Stimulated activated naive CD8-positive, alpha-beta T cell treated with anti-CD3 and anti-CD28 coated beads, Interleukin-15, Interleukin-2, amounts not matched to agents 100 ng/mL and 50 ng/mL, for 24 hours (primary cell): ENCODE data around the gene POTEF.
"Not testable (repeated sequence)": the region's sequence is repeated elsewhere in the genome, so short reads cannot be mapped to it uniquely, and the experiment has no call there.

Source experiments
- H3K27ac Mint-ChIP-seq: one replicate; pipeline ENCODE4 v1.8.0; 2021; ENCODE audit warnings: mild to moderate bottlenecking, mixed read lengths
- H3K27me3 Mint-ChIP-seq: one replicate; pipeline ENCODE4 v1.8.0; 2021; ENCODE audit warnings: mixed read lengths
- H3K36me3 Mint-ChIP-seq: one replicate; pipeline ENCODE4 v1.8.0; 2021; ENCODE audit warnings: low read depth, mixed read lengths
- H3K4me1 Mint-ChIP-seq: one replicate; pipeline ENCODE4 v1.8.0; 2021; ENCODE audit warnings: low read depth, mixed read lengths
- H3K4me3 Mint-ChIP-seq: one replicate; pipeline ENCODE4 v1.8.0; 2021; ENCODE audit warnings: mild to moderate bottlenecking, mixed read lengths
- H3K9me3 Mint-ChIP-seq: one replicate; pipeline ENCODE4 v1.8.0; 2021; ENCODE audit warnings: mixed read lengths

POTEF gene

DNA sequence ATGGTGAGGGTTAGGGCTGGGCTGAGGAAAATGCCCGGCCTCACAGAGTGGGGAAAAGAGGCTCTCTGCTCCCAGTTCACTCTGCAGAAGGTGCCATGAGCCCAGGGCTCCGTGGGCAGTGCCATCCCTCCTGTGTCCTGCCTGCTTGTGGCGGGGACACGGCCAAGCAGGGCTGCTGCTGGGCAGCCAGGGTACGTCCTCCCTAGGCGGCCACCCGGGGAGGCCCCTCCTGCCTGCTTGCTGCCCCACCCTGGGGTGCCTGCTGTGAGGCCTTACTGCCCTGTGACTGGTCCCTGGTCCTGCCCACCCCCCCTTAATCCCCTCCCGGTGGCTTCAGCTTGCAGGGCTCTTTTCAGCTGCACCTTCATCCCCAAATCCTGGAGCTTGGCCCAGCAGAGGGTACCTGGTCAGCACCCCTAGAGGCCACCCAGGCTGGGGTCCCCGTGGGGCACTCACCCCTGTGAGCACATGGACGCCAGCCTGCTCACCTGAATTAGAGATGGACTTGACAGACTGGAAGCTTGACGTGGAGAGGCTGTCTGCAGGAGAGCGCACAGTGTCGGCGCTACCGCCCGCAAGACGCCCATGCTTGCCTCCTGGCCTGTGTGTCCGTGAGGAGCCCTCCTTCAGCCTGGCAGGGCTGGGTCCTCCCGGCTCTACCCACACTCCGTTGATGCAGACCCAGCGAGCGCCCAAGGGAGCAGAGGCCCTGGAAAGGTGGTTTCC, 12.8 kb upstream of the POTEF start:
- not testable (repeated sequence) for H3K36me3 Mint-ChIP-seq, H3K4me3 Mint-ChIP-seq, H3K27ac Mint-ChIP-seq, H3K9me3 Mint-ChIP-seq
- H3K4me1 Mint-ChIP-seq, result peaks cover 12% of the 10 kb centered on the region
- peaks cover 12% of the 10 kb centered on the region for H3K27me3 Mint-ChIP-seq

DNA sequence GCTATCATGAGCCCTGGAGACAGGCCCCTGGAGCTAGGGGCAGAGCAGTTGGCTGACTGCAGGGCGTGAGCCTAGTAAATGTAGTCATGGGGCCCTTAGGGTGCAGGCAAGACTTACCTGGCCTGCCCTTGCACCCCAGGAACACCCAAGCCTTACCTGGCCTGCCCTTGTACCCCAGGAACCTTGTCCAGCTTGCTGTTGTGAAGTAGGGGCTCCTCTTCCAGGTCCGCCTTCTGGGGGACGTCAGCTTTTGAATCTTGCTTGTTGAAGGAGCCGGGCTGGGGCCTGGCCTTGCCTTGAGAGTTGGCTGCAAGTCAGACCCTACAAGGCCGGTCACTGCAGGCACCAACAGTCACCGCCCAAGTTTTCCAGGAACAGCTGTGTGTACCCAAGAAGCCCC, 12.0 kb upstream of the POTEF start:
- H3K4me3 Mint-ChIP-seq, H3K27me3 Mint-ChIP-seq, H3K36me3 Mint-ChIP-seq, H3K9me3 Mint-ChIP-seq, H3K27ac Mint-ChIP-seq: not testable (repeated sequence)
- H3K4me1 Mint-ChIP-seq, result peaks cover 12% of the 10 kb centered on the region

DNA sequence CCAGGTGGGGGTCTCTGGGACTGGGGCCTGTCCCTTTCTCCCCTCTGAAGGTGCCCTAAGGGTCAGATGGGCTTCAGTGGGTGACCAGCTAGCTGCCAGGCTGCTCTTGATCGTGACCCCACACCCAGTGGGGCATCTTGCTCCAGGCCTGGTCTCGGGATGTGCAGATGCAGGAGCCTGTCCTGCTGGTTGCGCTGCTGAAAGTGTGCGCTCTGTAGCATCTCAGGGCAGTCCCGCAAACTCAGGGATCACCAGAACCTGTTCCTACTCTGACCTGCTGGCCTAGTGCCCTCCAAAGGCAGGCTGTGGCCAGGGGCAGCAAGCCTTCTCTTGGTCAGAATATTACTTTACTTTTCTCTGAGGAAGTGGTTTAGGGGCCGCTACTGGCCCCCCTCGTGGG, 11.5 kb upstream of the POTEF start:
- not testable (repeated sequence) for H3K27ac Mint-ChIP-seq, H3K4me3 Mint-ChIP-seq, H3K9me3 Mint-ChIP-seq, H3K36me3 Mint-ChIP-seq, H3K27me3 Mint-ChIP-seq
- H3K4me1 Mint-ChIP-seq, result peaks cover 12% of the 10 kb centered on the region

DNA sequence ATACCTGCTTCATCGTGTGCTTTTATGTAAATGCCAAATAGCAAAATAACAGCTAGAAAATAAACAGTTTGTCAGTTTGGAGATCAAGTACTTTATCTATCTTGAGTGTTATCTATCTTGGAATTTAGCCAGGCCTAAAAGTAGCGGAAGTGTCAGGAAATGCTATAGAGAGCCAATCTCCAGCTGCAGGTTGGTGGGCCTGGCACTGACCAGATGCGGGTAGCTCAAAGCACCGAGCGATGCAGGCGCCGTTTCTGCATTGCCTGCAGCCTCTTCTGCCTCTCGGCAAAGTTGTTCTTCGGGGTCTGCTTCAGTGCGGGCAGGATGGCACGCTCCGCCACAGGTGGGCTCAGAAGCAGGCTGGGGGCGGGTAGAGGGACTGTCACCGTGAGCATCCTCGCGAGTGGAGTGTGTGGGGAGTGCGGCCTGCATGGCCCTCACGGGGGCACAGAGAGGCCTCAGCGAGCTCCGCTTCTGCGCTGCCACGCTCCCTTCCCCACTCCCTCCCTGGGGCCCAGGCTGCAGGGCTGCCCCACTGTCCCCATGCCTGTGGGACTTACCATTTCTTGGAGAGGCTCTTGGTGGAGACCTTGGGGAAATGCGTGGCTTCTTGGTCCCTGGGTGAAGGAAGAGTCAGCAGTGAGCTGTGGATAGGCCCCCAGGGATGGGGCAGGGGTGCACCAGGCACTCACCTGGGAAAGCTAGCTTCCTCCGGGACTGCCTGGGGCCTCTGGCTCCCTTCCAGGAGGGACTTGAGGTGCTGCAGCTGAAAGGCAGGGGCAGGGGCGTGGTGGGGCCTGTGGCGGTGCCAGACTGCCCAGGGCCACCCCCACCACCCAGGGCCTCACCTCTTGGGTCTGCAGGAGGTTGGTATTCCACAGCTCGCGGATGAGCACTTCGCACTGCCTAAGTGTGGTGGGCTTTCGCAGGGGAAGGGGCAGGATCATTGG, 10.6 kb upstream of the POTEF start:
- H3K4me1 Mint-ChIP-seq, H3K9me3 Mint-ChIP-seq, H3K27me3 Mint-ChIP-seq, H3K4me3 Mint-ChIP-seq, H3K27ac Mint-ChIP-seq, H3K36me3 Mint-ChIP-seq: not testable (repeated sequence)

DNA sequence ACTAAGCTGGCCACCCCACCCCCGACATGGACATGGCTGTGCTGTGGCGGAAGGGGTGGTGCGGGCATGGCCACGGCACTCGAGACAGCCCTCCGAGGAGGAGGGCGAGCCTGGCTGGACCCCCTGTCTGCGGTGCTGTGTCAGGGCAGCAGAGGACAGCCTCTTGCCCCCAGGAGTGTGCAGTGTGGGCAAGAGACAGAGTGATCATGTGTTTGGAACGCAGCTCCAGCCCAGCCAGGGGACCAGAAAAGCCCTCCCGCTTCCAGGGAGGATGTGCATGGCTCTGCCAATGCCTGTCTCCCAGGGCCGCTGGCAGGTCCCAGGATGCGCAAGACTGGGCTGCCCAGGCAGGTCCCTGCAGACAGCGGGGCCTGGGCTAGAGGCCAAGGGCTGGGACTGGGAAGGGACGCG, 9.8 kb upstream of the POTEF start:
- not testable (repeated sequence) for H3K9me3 Mint-ChIP-seq, H3K4me1 Mint-ChIP-seq, H3K27ac Mint-ChIP-seq, H3K36me3 Mint-ChIP-seq, H3K4me3 Mint-ChIP-seq
- peaks cover 10% of the 10 kb centered on the region for H3K27me3 Mint-ChIP-seq

DNA sequence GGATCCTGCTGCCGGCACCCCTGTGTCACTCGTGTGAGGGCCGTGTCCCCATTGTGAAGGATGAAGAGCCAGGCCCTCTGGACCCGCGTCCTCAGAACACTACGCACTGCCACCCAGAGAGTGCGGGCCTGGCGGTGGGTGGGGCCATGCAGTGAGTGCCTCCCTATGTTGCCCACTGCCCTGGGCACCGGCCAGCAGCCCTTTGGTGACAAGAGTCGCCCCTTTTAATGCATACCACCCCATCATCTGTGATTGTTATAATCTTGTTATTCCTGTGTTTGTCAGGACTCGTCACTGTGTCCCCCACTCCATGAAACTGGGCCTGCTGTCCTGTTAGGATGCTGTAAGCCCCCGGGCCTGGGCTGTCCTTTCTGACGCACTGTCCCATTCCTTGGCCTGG, 9.3 kb upstream of the POTEF start:
- not testable (repeated sequence) for H3K4me3 Mint-ChIP-seq, H3K27me3 Mint-ChIP-seq, H3K36me3 Mint-ChIP-seq, H3K9me3 Mint-ChIP-seq, H3K27ac Mint-ChIP-seq, H3K4me1 Mint-ChIP-seq

DNA sequence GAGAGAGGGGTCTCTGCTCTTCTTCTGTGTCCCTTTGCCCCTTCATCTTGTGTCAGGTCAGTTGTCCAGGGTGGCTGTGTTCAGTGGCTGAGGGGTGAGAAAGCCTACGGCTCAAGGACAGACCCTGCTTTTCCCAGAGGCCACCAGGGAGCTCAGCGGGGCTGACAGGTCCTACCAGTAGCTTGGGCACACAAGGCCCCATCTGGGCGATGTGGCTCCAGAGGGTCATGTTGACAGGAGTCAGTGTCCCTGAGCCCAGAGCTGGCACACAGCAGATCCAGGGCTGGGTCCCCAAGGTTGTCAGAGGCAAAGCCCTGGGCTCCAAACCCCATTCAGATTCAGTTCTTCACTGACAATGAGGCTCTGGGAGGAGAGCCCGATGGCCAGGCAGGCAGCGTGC, 8.1 kb upstream of the POTEF start:
- not testable (repeated sequence) for H3K9me3 Mint-ChIP-seq, H3K27ac Mint-ChIP-seq, H3K36me3 Mint-ChIP-seq

DNA sequence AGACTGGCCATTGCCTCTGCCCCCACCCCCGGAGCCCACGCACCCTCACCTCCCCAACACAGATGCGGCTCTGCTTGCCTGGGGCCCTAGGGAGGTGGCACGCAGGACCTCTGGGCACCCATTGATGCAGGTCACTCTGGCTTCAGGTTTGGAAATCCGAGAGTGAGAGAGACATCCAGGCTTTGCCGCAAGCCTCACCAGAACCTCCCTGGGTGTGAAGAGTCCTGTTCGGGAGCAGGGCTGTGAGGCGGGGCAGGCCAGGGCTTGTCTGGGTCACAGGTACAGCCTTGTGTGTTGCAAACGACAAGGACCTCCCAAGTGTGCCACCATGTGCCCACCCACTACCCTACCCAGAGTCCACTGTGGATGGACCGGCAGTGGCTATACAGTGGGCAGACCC, 7.5 kb upstream of the POTEF start:
- H3K4me3 Mint-ChIP-seq, H3K4me1 Mint-ChIP-seq, H3K27ac Mint-ChIP-seq, H3K36me3 Mint-ChIP-seq, H3K9me3 Mint-ChIP-seq, H3K27me3 Mint-ChIP-seq: not testable (repeated sequence)

More for the DNA sequence above, 8.1 kb upstream of the POTEF start:
- H3K27me3 Mint-ChIP-seq, H3K4me1 Mint-ChIP-seq, H3K4me3 Mint-ChIP-seq: not testable (repeated sequence)

DNA sequence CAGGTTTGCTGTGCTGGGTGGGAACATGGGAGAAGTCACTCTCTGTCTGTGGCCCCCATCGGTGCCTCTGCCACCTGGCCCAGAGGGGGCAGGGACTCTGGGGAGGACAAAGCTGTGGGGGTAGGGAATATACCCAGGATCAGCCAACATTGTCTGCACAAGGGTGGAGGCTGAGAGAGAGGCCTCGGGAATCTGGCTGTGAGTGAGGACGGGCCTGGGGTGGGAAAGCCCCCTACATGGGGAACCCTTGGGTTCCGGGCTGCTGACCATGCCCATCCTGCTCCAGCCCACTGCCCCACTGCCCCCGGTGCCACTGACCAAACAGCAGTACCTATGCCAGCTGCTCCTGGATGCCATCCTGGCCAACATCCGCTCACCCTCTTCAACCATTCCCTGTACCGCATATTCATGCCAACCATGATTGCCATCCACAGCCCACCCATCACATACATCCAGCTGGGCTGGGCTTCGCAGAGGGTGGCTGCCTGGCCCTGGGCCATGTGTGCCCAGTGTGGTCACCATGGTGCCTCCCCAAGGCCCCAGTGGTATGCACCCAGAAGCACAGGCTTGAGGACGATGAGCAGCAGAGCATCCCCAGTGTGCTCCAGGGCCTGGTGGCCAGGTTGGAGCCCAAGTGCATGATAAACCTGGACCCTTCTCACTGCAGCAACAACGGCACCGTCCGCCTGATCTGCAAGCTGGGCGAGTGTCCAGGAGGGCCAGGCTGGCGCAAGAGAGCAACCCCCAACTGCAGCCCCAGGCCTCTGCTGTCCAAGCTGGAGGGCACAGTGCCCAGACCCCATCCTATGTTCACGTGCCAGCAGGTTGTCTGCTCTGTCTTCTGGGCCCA, 6.9 kb upstream of the POTEF start:
- peaks cover 4% of the 10 kb centered on the region for H3K27me3 Mint-ChIP-seq

DNA sequence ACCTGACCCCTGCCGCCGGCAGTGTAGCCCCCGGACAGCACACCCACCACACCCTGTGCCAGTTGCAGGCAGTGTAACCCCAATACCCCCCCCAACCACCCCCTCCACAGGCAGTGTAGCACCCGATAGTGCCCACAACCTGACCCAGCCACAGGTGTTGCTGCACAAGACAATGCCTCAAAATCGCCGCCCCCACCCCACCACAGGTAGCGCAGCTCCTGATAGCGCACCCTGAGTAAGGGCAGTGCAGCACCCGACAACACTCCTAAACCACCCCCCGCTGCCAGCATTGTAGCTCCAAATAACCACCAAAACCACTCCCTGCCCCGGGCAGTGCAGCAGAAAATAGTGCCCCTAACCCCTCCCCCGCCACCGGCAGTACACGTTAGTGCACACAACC, 558 bp downstream of the POTEF start:
- not testable (repeated sequence) for H3K27ac Mint-ChIP-seq, H3K27me3 Mint-ChIP-seq

More for the DNA sequence above, 6.9 kb upstream of the POTEF start:
- Mint-ChIP-seq H3K36me3 (no peaks in the 10 kb centered on the region), H3K4me1 (no peaks in the 10 kb centered on the region), H3K9me3 (no peaks in the 10 kb centered on the region), H3K27ac (no peak overlapping the region), H3K4me3 (no peak overlapping the region)

DNA sequence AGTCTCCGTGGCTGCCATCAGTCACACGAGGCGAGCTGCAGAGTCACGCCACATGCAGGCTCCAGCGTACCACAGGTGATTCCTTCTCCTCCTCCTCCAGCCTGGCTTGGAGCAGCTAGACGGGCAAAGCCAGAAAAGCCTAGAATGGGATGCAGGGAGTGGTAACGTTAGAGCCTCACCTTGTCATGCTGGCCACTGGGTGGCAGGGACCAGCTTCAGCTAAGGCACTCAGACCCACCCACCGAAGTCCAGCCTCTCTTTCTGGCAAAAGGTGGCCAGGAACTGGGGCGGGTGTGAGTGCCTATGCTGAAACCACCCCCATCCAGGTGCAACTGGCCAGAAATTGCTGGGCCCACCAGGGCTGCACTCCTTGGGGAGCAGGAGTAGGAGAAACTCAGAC, 1.3 kb downstream of the POTEF start:
- not testable (repeated sequence) for H3K27me3 Mint-ChIP-seq, H3K4me1 Mint-ChIP-seq, H3K4me3 Mint-ChIP-seq, H3K27ac Mint-ChIP-seq, H3K36me3 Mint-ChIP-seq, H3K9me3 Mint-ChIP-seq

More for the DNA sequence above, 558 bp downstream of the POTEF start:
- H3K9me3 Mint-ChIP-seq, H3K4me1 Mint-ChIP-seq, H3K4me3 Mint-ChIP-seq, H3K36me3 Mint-ChIP-seq: not testable (repeated sequence)

DNA sequence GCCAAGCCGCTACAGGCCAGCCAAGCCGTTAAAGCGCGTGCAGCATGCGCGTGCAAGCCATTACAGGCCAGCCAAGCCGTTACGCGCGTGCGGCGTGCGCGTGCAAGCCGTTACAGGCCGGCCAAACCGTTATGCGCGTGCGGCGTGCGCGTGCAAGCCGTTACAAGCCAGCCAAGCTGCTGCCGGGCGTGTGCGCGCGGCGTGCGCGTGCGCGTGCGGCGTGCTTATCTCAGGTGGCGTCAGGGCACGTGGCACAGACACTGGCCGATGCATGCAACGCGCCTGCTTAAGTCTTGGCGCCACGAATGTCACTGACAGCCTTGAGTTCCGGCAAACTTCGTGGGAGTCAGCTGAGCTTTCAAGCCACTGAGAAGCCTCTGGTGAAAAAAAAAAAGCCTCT, 8.1 kb downstream of the POTEF start:
- not testable (repeated sequence) for H3K4me3 Mint-ChIP-seq, H3K27ac Mint-ChIP-seq, H3K36me3 Mint-ChIP-seq, H3K4me1 Mint-ChIP-seq, H3K27me3 Mint-ChIP-seq, H3K9me3 Mint-ChIP-seq

DNA sequence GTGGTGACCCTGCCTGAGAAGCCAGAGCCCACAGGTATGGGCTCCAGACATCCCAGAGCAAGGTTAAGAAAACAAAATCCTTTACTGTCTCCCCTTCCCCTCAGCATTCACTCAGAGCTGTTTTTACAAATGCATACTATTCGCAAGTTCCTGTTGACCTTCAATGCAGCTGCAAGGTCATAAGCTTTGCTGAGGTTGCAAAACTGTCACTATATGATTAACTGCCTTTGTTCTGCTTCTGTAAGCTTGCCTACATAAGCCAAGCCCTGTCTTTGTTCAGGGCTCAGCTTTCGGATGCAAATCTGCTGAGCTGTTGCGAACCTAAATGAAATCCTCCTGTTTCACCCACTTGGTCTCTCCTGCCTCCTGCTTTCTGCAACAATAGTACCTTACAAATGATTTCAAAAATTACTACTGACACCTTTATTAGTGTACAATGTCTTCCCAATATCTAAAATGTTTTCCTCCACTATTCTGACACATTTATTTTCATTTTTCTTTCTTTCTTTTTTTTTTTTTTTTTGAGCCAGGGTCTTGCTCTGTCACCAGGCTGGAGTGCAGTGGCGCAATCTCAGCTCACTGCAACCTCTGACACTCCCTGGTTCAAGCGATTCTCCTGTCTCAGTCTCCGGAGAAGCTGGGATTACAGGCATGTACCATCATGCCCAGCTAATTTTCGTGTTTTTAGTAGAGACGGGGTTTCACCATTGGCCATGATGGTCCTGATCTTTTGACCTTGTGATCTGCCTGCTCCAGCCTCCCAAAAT, 26.2 kb downstream of the POTEF start:
- not testable (repeated sequence) for H3K27ac Mint-ChIP-seq, H3K9me3 Mint-ChIP-seq, H3K27me3 Mint-ChIP-seq, H3K36me3 Mint-ChIP-seq, H3K4me3 Mint-ChIP-seq, H3K4me1 Mint-ChIP-seq

DNA sequence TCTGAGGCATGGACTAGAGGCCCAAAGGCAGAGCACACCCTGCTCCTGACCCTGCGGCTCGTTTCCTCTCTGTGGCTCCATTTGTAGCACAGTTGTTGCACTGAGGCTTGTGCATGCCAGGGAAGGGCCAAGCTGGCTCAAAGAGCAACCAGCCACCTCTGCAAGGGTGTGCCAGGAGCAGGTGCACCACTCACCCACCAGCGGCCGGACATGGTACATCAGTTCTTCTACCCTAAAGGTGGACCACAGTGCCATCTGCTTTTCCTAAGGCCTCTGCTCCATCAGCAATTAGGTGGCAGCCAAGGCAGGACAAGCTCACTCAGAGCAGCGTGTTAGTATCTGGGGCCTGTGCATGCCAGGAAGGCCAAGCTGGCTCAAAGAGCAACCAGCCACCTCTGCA, 66.4 kb downstream of the POTEF start:
- H3K27me3 Mint-ChIP-seq, H3K36me3 Mint-ChIP-seq, H3K4me1 Mint-ChIP-seq, H3K9me3 Mint-ChIP-seq, H3K4me3 Mint-ChIP-seq, H3K27ac Mint-ChIP-seq: not testable (repeated sequence)

DNA sequence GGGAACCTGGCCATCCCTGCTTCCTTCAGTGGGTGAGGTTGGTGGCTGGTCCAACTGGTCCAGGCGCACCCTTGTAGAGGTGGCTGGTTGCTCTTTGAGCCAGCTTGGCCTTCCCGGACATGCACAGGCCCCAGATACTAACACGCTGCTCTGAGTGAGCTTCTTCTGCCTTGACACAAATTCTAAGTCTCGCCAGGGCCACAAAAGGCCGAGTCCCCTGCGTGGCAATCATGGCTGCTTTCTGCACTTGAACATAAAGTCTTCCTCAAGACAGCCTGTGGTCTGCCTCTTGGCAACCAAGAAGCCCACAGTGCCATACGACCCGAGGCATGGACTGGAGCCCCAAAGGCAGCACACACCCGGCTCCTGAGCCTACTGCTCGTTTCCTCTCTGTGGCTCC, 69.0 kb downstream of the POTEF start:
- H3K4me1 Mint-ChIP-seq, H3K36me3 Mint-ChIP-seq, H3K4me3 Mint-ChIP-seq, H3K9me3 Mint-ChIP-seq, H3K27ac Mint-ChIP-seq, H3K27me3 Mint-ChIP-seq: not testable (repeated sequence)
